Astrocyte of the cerebellum (primary cell): ENCODE results near the gene DDX1.

Experiments
- DNase-seq: peaks from one replicate; pipeline ENCODE4 v3.0.0-alpha.2; 2011; ENCODE audit warnings: low read depth
- H3K4me3 ChIP-seq: 2 replicates; pipeline ENCODE4 v1.5.1; 2011; ENCODE audit warnings: mild to moderate bottlenecking, low read depth, low read length, moderate library complexity
- in situ Hi-C: cut with HindIII; loops from 2 replicates; pipeline ENCODE4 v1.10.0; 2017; ENCODE audit warnings: low sequenced_read_pairs
- TF ChIP-seq, protein P1 (sequence below): IDR thresholded peaks from 2 replicates; pipeline ENCODE4 v1.5.1; 2012; ENCODE audit warnings: low read length, low read depth, moderate library complexity, mild to moderate bottlenecking; ENCODE audit errors: missing control alignments

DDX1 gene

DNA sequence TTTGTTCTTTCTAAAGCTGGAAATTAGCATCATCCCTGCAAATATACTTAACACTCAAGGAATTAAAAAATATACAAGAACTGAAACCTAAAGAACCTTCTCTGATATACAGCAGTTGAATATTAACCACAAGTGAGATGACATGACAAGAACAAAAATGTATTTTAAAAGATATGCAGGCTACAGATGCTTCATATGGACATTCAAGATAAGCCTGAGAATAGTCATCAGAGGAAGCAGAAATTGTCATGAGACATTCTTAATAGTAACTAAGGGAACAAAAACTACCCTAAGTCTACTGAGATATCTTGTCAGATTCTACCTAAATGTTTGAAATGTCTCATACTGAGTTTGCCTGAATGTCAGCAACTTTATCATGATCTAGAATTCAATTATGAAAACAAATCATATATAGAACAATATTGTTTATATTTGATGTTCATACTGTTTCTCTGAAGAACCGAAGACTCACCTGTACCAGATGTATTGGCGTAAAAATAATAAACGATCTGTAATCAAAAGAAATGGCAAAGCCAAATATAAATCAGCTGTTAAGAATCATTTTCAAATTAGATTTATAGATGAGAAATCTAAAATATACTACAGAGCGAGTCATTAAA is 35.2 kb upstream of the DDX1 start:
- TF ChIP-seq, protein P1, sequence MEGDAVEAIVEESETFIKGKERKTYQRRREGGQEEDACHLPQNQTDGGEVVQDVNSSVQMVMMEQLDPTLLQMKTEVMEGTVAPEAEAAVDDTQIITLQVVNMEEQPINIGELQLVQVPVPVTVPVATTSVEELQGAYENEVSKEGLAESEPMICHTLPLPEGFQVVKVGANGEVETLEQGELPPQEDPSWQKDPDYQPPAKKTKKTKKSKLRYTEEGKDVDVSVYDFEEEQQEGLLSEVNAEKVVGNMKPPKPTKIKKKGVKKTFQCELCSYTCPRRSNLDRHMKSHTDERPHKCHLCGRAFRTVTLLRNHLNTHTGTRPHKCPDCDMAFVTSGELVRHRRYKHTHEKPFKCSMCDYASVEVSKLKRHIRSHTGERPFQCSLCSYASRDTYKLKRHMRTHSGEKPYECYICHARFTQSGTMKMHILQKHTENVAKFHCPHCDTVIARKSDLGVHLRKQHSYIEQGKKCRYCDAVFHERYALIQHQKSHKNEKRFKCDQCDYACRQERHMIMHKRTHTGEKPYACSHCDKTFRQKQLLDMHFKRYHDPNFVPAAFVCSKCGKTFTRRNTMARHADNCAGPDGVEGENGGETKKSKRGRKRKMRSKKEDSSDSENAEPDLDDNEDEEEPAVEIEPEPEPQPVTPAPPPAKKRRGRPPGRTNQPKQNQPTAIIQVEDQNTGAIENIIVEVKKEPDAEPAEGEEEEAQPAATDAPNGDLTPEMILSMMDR: no peak
- H3K4me3 ChIP-seq: no peak overlapping the region
- DNase-seq: no peak
- in situ Hi-C loops: no loop called here

DNA sequence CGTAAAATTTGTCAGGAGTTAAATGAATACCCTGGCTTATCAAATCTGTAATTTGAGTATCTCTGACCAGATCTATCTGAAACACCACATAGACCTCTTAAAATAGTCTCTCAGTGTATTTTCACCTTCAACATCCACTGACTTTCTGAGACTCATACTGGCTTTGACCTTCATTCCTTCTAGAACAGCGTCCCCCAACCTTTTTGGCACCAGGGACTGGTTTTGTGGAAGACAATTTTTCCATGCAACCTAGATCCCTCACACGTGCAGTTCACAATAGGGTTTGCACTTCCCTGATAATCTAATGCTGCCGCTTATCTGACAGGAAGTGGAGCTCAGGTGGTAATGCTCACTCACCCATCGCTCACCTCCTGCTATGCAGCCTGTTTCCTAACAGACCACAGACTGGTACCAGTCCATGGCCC is 33.8 kb upstream of the DDX1 start:
- in situ Hi-C loops: no loop called here
- H3K4me3 ChIP-seq: no peak overlapping the region
- TF ChIP-seq, protein P1: no peak
- no peak for DNase-seq

DNA sequence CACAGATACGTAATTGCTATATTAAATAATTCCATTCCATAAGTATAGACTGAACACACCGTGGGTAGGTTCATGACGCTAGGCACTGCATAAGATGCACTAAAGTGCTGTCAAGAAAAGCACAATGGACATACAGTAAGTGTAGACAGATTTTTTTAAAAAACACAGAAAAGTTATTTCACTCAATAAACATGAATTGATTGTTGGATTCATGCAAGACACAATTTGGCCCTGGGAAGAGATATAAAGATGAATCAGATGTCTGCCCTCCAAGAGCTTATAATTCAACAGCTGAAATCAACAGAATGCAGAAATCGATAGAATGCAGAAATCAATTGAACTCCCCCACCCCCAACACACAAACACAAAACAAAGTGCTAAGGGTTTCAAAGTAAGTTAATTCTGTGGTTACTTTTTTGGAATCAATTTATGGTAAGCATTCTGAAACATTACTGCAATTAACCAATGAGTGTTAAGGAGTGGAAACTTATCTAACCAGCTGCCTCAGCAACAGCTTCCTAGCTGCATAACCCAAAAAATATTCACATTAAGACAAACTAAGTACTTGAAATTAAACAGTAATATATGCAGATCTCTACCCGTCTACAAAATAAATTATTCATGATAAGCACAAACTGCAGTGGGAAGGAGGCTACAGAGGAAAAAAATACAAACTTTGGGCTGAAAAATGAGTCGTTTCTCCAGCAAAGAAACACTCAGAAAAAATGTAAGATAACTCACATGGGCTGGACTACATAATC is 32.1 kb upstream of the DDX1 start:
- DNase-seq: no peak
- in situ Hi-C loops: no loop called here
- TF ChIP-seq, protein P1: no peak
- peak overlapping the region; percentile 92 for H3K4me3 ChIP-seq

DNA sequence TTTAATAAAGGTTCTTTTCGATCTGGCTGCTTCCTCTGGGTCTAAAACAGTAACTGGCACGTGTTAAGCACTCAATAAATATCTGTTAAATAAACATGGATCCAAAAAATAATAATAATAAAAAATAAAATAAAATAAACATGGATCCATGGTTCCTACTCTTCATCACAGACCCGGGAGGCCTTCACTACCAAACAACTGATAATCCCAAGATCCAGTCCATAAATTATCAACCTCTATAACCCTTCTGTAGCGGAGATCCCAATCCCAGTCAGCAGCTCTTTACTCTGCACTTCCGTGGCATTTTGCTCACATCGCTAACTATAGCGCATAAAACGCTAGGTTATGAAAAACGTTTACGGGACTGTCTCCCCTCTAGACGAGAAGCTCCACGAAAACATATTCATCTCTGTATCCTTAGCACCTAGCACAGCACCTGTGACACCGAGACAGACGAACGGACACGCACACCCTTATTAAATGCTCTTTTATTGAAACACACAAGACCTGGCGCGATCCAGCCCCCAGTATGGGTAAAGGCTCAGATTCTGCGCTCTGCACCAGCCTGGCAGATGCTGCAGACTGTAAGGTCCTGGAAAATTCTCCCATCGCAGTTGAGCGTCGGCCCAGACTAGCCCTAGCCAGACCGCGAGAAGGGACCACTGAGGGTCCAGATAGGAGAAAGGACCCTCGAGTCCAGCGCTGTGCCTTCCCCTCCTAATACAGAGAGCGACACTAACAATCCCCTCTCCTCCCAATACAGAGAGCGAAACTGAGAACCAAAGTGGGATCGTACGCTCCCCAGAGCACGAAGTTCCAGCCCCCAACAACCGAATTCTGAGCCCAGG is 31.3 kb upstream of the DDX1 start:
- TF ChIP-seq, protein P1: no peak
- H3K4me3 ChIP-seq: peak overlapping the region; percentile 92
- DNase-seq: no peak
- in situ Hi-C loops: no loop called here

DNA sequence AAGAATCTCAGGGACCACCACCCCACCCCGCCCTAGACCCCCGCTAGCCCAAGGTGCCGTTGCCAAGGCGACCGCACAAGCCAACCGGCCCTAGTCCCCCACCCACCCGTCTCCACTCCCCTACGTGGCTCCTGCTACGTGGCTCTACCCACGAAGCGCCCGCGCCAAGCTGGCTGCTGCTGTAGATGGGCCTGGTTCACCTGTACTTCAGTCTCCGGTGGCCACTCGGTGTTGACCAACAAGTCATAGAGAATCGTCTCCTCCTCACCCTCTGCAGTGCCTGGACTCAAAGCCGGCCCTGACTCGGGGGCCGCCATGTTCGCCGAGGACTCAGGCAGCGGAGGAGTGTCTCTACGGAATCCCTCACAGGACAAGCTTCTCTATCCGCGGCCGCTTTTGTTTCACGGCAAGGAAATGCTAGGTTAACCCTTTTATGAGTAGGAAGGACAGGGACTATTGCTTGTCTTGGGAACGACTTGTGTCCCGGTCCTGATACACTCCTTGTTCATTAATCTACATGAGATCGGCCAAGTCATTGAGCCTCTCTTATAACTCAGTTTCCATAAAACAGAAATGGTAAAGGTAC is 30.6 kb upstream of the DDX1 start, which contains the start of gene NBAS:
NBAS (minus strand) TSS at position 347 of the 586 bp plus-strand sequence; CDS start at position 317, 30 bp downstream.
- peak; percentile 68 for DNase-seq
- in situ Hi-C loops: no loop called here
- TF ChIP-seq, protein P1: no peak
- peak within 1 kb of the TSS; percentile 92 for H3K4me3 ChIP-seq
